Sigmoid colon (tissue), 7 donors: Measurements from ENCODE around the gene TRIM5. TPM values are rescaled to one million over a fixed set of nuclear protein-coding genes. Genes with fewer than 3 reads are reported as not detected.

Source experiments
- DNase-seq: peaks from one replicate; pipeline ENCODE4 v3.0.0-alpha.2; 2019
- H3K27ac ChIP-seq, 4 donors: fragments of 200-600 bp; sonication (generic); one replicate each; pipeline ENCODE4 v1.5.1; 2016 to 2019; ENCODE audit warnings: mild to moderate bottlenecking in 1 of 4
- H3K27me3 ChIP-seq, 3 donors: fragments of 200-600 bp; sonication (generic); one replicate each; pipeline ENCODE4 v1.5.1; 2019; ENCODE audit warnings: mild to moderate bottlenecking in 1 of 3
- H3K36me3 ChIP-seq, 4 donors: fragments of 200-600 bp; sonication (generic); one replicate each; pipeline ENCODE4 v1.5.1; 2016 to 2019
- H3K4me1 ChIP-seq, 4 donors: fragments of 200-600 bp; sonication (generic); one replicate each; pipeline ENCODE4 v1.5.1; 2017 to 2019
- H3K4me3 ChIP-seq, 4 donors: fragments of 200-600 bp; sonication (generic); one replicate each; pipeline ENCODE4 v1.5.1; 2017 to 2019; ENCODE audit warnings: mild to moderate bottlenecking in 2 of 4, moderate library complexity in 1 of 4
- H3K9me3 ChIP-seq, 4 donors: fragments of 200-600 bp in 3 of 4; sonication (generic) in 3 of 4; one replicate each; pipeline versions ENCODE4 v1.5.1 to v1.6.1; 2013 to 2019
- EP300 ChIP-seq, 4 donors: sonication (generic); formaldehyde crosslinking; IDR thresholded peaks; one replicate each; pipeline ENCODE4 v1.6.1; 2017; ENCODE audit warnings: antibody characterized with exemption in 4 of 4
- POLR2A ChIP-seq, 2 donors: fragments of 450-650 bp; IDR thresholded peaks; one replicate each; pipeline ENCODE4 v1.6.1; 2016; ENCODE audit warnings: antibody characterized with exemption in 2 of 2, mild to moderate bottlenecking in 2 of 2, moderate library complexity in 2 of 2
- POLR2AphosphoS5 ChIP-seq, 4 donors: sonication (generic); formaldehyde crosslinking; IDR thresholded peaks; one replicate each; pipeline ENCODE4 v1.6.1; 2017; ENCODE audit warnings: antibody characterized with exemption in 4 of 4
- whole genome bisulfite sequencing, 2 donors: extraction: QIAGEN DNeasy Blood & Tissue Kit; methylation state at CpG; one replicate each; pipeline ENCODE4 v1.1.7; 2013; 5-methylcytosine and 5-hydroxymethylcytosine counted together
- intact Hi-C: fragments of 100-400 bp; cut with DNase I; formaldehyde crosslinking; loops from one replicate; pipeline ENCODE4 v1.15.1; 2023
- polyA plus RNA-seq, 3 donors: library from polyadenylated mRNA; stranded (reverse); fragments of 200-250 nt; gene quantifications; one replicate each; pipeline ENCODE4 v1.2.3, GENCODE V29; 2013
- total RNA-seq, 4 donors: library from RNA; depleted of rRNA; stranded (reverse); fragments of >200 nt; gene quantifications; one replicate each; pipeline ENCODE4 v1.1.0, GENCODE V29; 2016
- TF ChIP-seq, protein P1 (sequence below), 4 experiments: fragments of 450-650 bp in 3 of 4; fragments of 200-600 bp in 1 of 4; IDR thresholded peaks; one replicate each; pipeline ENCODE4 v1.5.1; 2016 to 2019; ENCODE audit warnings: antibody characterized with exemption in 4 of 4, mild to moderate bottlenecking in 3 of 4, moderate library complexity in 2 of 4
- donor health status: healthy with polysubstance abuse.
- donor health status: Bipolar disorder and iron deficiency.
- donor health status: healthy.

The TRIM5 gene
- total and polyA plus RNA-seq, 7 donors = 5.4 to 29.9 (median 12.4) TPM

GRCh38 chr11:5703741-5704536 lies 19.1 kb upstream of the TRIM5 start:
- H3K4me1 ChIP-seq = no peaks in the 10 kb centered on the region
- WGBS, 2 donors = 80 to 92% methylated on average over 2 of the region's 2 CpGs
- no peaks in the 10 kb centered on the region for H3K27me3 ChIP-seq
- no peak overlapping the region for H3K4me3 ChIP-seq
- intact Hi-C loops = no loop called here
- H3K27ac ChIP-seq = no peak overlapping the region
- DNase-seq = no peak
- TF ChIP-seq, protein P1, sequence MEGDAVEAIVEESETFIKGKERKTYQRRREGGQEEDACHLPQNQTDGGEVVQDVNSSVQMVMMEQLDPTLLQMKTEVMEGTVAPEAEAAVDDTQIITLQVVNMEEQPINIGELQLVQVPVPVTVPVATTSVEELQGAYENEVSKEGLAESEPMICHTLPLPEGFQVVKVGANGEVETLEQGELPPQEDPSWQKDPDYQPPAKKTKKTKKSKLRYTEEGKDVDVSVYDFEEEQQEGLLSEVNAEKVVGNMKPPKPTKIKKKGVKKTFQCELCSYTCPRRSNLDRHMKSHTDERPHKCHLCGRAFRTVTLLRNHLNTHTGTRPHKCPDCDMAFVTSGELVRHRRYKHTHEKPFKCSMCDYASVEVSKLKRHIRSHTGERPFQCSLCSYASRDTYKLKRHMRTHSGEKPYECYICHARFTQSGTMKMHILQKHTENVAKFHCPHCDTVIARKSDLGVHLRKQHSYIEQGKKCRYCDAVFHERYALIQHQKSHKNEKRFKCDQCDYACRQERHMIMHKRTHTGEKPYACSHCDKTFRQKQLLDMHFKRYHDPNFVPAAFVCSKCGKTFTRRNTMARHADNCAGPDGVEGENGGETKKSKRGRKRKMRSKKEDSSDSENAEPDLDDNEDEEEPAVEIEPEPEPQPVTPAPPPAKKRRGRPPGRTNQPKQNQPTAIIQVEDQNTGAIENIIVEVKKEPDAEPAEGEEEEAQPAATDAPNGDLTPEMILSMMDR (IDR thresholded peaks at IDR 0.05) = no peak
- no peak for TF ChIP-seq EP300 (IDR thresholded peaks at IDR 0.05)
- TF ChIP-seq POLR2A (IDR thresholded peaks at IDR 0.05) = no peak
- TF ChIP-seq POLR2AphosphoS5 (IDR thresholded peaks at IDR 0.05) = no peak
- H3K36me3 ChIP-seq = peaks cover 2 to 86% (median 4%) of the 10 kb centered on the region in 4 donors
- no peaks in the 10 kb centered on the region for H3K9me3 ChIP-seq

GRCh38 chr11:5701055-5701577 lies 16.2 kb upstream of the TRIM5 start:
- no peak overlapping the region for H3K4me3 ChIP-seq
- no peak for TF ChIP-seq POLR2A (IDR thresholded peaks at IDR 0.05)
- TF ChIP-seq EP300 (IDR thresholded peaks at IDR 0.05) = no peak
- no peak for TF ChIP-seq POLR2AphosphoS5 (IDR thresholded peaks at IDR 0.05)
- TF ChIP-seq, protein P1 (IDR thresholded peaks at IDR 0.05) = no peak
- 44 to 66% methylated on average over 3 of the region's 3 CpGs for WGBS, 2 donors
- H3K27me3 ChIP-seq = no peaks in the 10 kb centered on the region
- no peaks in the 10 kb centered on the region for H3K9me3 ChIP-seq
- intact Hi-C loops = no loop called here
- DNase-seq = no peak
- H3K36me3 ChIP-seq = peaks cover 0 to 85% (median 5%) of the 10 kb centered on the region in 4 donors
- no peak overlapping the region for H3K27ac ChIP-seq
- H3K4me1 ChIP-seq = no peaks in the 10 kb centered on the region

DNA sequence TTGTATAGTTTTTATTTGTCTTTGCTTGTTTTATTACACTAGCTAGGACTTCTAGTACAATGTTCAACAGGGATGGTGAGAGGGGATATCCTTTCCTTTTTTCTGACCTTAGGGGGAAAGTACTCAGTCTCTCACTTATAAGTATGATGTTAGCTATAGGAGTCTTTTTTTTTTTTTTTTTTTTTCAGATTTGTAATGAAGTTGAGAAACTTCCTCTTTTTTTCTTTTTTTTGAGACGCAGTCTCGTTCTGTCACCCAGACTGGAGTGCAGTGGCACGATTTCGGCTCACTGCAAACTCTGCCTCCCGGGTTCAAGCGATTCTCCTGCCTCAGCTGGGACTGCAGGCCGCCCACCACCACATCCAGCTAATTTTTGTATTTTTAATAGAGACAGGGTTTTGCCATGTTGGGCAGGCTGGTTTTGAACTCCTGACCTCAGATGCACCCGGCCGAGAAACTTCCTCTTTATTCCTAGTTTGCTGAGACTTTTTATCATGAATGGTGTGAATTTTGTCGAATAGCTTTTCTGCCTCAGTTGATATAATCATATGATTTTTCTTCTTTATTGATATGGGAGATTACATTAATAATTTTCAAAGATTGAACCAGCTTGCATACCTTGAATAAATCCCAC lies 15.7 kb upstream of the TRIM5 start:
- Histone ChIP-seq H3K27ac (no peak overlapping the region), H3K4me1 (no peaks in the 10 kb centered on the region), H3K36me3 (peaks cover 0 to 81% (median 5%) of the 10 kb centered on the region in 4 donors), H3K4me3 (no peak overlapping the region), H3K27me3 (no peaks in the 10 kb centered on the region), H3K9me3 (no peaks in the 10 kb centered on the region)
- TF ChIP-seq, protein P1 (IDR thresholded peaks at IDR 0.05) = no peak
- TF ChIP-seq POLR2AphosphoS5 (IDR thresholded peaks at IDR 0.05) (no peak), POLR2A (IDR thresholded peaks at IDR 0.05) (no peak), EP300 (IDR thresholded peaks at IDR 0.05) (no peak)
- no peak for DNase-seq
- 63 to 87% methylated on average over 10 of the region's 10 CpGs for WGBS, 2 donors
- intact Hi-C loops = no loop called here

DNA sequence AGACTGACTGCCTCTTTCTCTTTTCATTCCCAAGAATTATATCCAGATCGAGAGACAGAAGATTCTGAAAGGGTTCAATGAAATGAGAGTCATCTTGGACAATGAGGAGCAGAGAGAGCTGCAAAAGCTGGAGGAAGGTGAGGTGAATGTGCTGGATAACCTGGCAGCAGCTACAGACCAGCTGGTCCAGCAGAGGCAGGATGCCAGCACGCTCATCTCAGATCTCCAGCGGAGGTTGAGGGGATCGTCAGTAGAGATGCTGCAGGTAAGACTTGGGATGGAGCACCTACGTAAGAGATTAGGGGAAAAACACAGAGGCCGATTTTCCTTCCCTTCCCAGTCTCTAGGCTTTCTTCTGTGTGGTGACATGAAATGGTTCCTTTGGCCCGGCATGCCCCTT lies 13.4 kb upstream of the TRIM5 start:
- no peaks in the 10 kb centered on the region for H3K9me3 ChIP-seq
- H3K36me3 ChIP-seq = peaks cover 0 to 62% (median 5%) of the 10 kb centered on the region in 4 donors
- no peak for DNase-seq
- H3K4me1 ChIP-seq = no peaks in the 10 kb centered on the region
- intact Hi-C loops = no loop called here
- H3K27me3 ChIP-seq = no peaks in the 10 kb centered on the region
- TF ChIP-seq, protein P1 (IDR thresholded peaks at IDR 0.05) = no peak
- TF ChIP-seq EP300 (IDR thresholded peaks at IDR 0.05) (no peak), POLR2A (IDR thresholded peaks at IDR 0.05) (no peak), POLR2AphosphoS5 (IDR thresholded peaks at IDR 0.05) (no peak)
- no peak overlapping the region for H3K4me3 ChIP-seq
- H3K27ac ChIP-seq = no peak overlapping the region
- 95 to 96% methylated on average over 7 of the region's 7 CpGs for WGBS, 2 donors
